ENCODE results near the gene GPD1. TPM values are rescaled to one million over a fixed set of nuclear protein-coding genes. Genes with fewer than 3 reads are reported as not detected.

GPD1 gene
- total RNA-seq, 4 donors from 2014 or later, result not detected

- H3K4me3 ChIP-seq, result no peak overlapping the region
- no peaks in the 10 kb centered on the region for H3K36me3 ChIP-seq
- H3K9me3 ChIP-seq, result no peaks in the 10 kb centered on the region
- peak in 1 of 2 donors; percentile 64 for DNase-seq
- no peak for TF ChIP-seq POLR2A (IDR thresholded peaks at IDR 0.05)
- no peak for TF ChIP-seq CTCF (IDR thresholded peaks at IDR 0.05)
- H3K27me3 ChIP-seq, result no peaks in the 10 kb centered on the region
- no peak overlapping the region for H3K27ac ChIP-seq
- H3K4me1 ChIP-seq, result no peaks in the 10 kb centered on the region
- intact Hi-C loops (cut with DNase I; ENCODE audit: low total_unique reads), result loop anchor here (10.0 kb wide), 1 partner anchor 70 kb away; no protein-coding TSS in a partner anchor
These were observed 884 bp downstream of the GPD1 start for GRCh38 chr12:50104417-50105366.

GRCh38 chr12:50105913-50106450, 2.2 kb downstream of the GPD1 start:
- intact Hi-C loops (cut with DNase I; ENCODE audit: low total_unique reads), result loop anchor here (10.0 kb wide), 1 partner anchor 69 kb away; no protein-coding TSS in a partner anchor
- no peak for DNase-seq
- H3K36me3 ChIP-seq, result no peaks in the 10 kb centered on the region
- H3K27ac ChIP-seq, result no peak overlapping the region
- TF ChIP-seq POLR2A (IDR thresholded peaks at IDR 0.05), result no peak
- no peak for TF ChIP-seq CTCF (IDR thresholded peaks at IDR 0.05)
- no peaks in the 10 kb centered on the region for H3K27me3 ChIP-seq
- H3K9me3 ChIP-seq, result no peaks in the 10 kb centered on the region
- no peak overlapping the region for H3K4me3 ChIP-seq
- peaks cover 0 to 2% of the 10 kb centered on the region in 2 donors for H3K4me1 ChIP-seq

DNA sequence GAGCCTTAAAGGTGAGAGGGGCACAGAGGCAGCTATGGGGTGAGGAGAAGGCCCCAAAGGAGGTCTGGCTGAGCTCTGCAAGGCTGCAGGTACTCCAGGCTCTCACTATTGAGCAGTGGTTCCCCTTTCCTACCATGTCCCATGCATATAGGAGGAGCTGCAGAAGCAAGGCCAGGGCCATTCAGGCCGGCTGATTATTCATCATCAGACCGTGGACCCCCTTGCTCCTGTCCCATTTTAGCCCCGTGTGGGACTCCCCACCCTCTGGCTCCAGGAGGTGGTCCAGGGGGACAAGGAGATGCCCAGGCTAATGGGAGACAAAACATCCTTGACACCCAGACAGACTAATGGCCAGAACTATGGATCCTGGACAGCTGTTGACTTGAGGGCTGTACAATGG, 3.1 kb downstream of the GPD1 start:
- DNase-seq, result no peak
- Histone ChIP-seq H3K9me3 (no peaks in the 10 kb centered on the region), H3K27ac (no peak overlapping the region), H3K4me3 (no peak overlapping the region), H3K27me3 (no peaks in the 10 kb centered on the region), H3K36me3 (no peaks in the 10 kb centered on the region), H3K4me1 (peaks cover 0 to 6% of the 10 kb centered on the region in 2 donors)
- no peak for TF ChIP-seq POLR2A (IDR thresholded peaks at IDR 0.05)
- no peak for TF ChIP-seq CTCF (IDR thresholded peaks at IDR 0.05)
- intact Hi-C loops (cut with DNase I; ENCODE audit: low total_unique reads), result loop anchor here (10.0 kb wide), 1 partner anchor 68 kb away; no protein-coding TSS in a partner anchor

GRCh38 chr12:50107416-50108268, 3.8 kb downstream of the GPD1 start:
- no peaks in the 10 kb centered on the region for H3K36me3 ChIP-seq
- no peaks in the 10 kb centered on the region for H3K27me3 ChIP-seq
- TF ChIP-seq CTCF (IDR thresholded peaks at IDR 0.05), result no peak
- no peak for TF ChIP-seq POLR2A (IDR thresholded peaks at IDR 0.05)
- H3K4me1 ChIP-seq, result peaks cover 0 to 6% of the 10 kb centered on the region in 2 donors
- no peak overlapping the region for H3K27ac ChIP-seq
- DNase-seq, result no peak
- intact Hi-C loops (cut with DNase I; ENCODE audit: low total_unique reads), result loop anchor here (10.0 kb wide), 1 partner anchor 67 kb away; no protein-coding TSS in a partner anchor
- H3K9me3 ChIP-seq, result no peaks in the 10 kb centered on the region
- H3K4me3 ChIP-seq, result no peak overlapping the region
